HG02884 (cell line): ENCODE data around the gene CAMK2D.
"Not testable (repeated sequence)": the region's sequence is repeated elsewhere in the genome, so short reads cannot be mapped to it uniquely, and the experiment has no call there.

Source experiments
- ATAC-seq: cut with Tn5 transposase; IDR thresholded peaks from one replicate; pipeline ENCODE4 v1.9.1; 2021; ENCODE audit warnings: mild to moderate bottlenecking, moderate library complexity; ENCODE audit not compliant: unreplicated experiment

The CAMK2D gene

GRCh38 chr4:113761620-113762185 is at the start of gene CAMK2D:
Gene CAMK2D, minus strand, starts transcription at chr4:113761738. Its CDS starts 670 bp downstream, at chr4:113761068.
- peak; percentile 49 for ATAC-seq

DNA sequence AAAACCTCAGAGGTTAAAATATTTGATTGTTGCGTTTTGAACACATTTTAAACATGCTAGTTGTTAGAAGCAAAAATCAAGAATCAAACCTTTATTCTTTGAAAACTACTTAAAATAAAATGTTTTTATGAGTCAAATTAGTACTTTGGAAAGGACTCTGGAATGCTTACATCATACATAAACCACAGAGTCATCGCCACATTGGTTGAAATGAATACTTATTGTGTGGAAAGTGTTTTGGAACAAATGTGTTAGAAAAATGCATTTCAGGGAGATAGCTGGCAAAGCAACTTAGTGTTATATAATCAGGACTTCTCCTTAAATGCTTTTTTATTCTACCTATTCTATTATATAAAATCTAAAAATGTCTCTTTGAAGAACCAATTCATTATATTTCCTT is 49.4 kb upstream of the CAMK2D start:
- no peak for ATAC-seq

DNA sequence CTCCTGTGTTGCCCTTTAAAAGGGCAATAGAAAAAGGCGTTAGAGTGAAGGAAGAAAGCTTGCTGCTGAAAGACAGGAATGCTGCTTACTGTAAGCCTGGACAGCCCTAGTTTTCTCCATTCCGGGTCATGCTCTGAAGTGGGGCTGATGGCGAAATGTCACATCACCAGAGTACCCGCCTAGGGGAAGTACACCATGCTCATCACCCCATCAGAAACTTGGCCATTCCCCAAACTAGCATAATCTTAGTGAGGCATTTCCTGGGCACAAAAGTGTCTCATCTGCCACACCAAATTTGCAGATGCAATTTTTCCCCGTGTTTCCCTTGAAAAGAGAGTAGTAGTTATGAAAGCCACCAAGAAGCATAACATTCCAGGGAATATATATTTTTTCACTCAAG is 47.8 kb upstream of the CAMK2D start:
- ATAC-seq: no peak

DNA sequence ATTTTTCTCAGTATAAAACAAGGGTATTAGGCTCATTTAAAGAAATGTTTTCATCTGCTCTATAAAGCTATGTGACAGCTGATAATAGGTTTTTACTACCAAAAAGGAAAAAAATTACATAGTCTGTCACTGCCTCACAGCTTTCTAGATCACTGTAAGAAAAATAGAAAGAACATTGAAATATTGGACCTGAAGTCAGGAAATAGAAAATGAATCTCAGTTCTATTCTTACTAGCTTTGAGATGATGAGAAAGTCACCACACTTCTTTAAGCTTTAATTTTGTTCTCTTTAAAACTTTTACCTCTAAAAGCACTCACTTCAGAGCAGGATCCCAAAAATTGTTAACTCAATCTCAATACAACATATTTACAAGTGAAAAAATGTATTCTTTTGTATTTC is 45.3 kb upstream of the CAMK2D start:
- ATAC-seq: no peak

- no peak for ATAC-seq
These were observed 40.3 kb upstream of the CAMK2D start for GRCh38 chr4:113801882-113802281.

- not testable (repeated sequence) for ATAC-seq
These were observed 34.8 kb upstream of the CAMK2D start for GRCh38 chr4:113796381-113796780.

DNA sequence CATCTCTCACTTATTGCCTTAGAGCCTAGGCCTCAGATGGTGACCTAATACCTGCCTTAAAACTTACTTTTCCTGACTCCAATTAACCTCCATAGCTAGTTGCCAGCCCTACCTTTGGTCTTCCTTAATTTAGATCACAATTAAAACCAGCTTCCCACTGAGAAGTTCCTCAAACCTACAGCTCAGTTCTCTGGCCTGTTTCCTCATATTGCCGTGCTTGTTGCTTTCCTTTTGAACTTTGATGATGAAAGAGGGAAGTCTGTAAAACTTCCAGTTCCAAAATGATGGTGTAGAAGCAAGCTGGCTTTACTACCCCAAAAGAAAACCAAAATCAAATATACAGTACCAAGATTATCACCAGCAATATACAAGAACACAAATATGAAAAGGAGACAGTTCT is 28.9 kb upstream of the CAMK2D start:
- ATAC-seq: no peak

DNA sequence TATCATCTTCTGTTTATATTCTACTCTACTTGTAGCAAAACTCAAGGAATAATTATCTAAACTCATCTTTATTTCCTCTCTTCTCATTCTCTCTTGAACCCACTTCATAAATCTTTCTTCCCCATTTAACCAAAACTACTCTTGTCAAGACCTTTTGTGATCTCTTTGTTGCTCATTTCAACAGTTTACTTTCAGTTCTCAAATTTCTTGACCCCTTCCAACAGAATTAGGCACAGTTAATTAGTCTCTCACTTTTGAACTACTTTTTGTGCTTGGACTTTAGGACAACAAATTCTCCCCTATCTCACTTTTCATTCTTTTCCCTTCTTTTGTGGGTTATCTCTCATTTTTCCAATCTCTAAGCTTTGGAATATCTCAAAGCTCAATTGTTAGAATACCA is 27.4 kb upstream of the CAMK2D start:
- no peak for ATAC-seq

DNA sequence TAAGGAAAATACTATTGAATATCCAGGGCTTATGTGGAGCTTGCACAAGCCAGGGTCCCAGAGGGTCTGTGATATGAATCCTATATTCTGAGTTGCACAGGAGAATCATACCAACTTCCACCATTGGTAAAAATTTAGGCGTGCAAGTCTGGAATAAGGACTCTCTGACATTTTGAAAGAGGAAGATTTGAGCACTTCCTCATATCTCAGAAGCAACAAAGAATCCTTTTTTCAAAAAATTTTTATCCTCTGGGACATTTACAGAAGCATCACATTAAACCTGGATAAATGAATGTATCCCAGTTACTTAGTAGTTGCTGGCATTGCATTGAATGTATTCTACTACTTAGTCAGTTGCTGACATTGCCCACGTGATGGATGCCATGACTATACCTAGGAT is 24.2 kb upstream of the CAMK2D start:
- ATAC-seq: no peak

DNA sequence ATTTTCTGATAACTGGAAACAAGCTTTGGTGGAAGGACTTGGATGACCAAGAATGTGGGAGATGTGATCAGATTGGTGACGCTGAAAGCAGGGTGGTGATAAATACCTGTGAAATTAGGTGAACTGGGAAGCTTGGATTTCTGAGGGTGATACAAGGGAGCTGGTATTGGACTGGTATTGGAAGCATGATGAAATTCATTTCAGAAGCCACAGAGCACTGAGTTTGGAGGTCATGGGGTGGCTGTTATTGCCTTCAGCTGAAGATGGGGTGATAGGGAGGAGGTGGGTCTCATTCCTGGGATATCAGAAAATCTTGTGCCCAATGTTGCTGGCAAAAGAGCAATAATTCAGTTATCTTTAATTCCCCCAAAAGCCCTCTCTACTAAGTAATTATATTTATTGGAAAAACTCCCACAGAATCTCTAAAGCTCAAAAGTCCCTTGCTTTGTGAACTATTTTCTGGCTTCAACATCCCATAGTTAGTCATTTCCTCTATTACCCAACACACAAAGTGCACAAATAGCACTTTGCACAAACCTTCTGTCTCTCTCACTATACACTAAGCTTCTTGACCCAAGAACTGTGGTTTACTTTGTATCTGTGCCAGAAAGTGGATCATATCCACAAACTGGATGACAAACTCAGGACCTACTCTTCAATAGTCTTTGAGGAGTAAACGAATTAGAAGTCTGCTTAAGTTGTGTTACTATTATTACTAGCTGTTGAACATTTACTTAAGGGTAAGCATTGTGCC is 23.1 kb upstream of the CAMK2D start:
- no peak for ATAC-seq

- no peak for ATAC-seq
These were observed 22.2 kb upstream of the CAMK2D start for GRCh38 chr4:113783701-113784100.

DNA sequence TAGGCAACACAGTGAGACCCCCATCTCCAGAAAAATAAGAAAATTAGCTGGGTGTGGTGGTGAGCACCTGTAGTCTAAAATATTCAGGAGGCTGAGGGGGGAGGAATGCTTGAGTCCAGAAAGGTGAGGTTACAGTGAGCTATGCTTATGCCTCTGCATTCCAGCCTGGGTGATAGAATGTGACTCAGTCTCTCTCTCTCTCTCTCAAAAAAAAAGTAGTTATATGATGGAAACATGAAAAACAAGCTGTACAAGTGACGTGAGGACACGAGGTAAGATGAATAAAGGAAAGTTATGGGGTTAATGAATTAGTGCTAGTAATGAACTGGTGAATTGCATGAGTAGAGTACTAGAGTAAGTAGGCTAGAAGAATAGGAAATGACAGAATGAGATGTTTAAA is 21.8 kb upstream of the CAMK2D start:
- no peak for ATAC-seq

DNA sequence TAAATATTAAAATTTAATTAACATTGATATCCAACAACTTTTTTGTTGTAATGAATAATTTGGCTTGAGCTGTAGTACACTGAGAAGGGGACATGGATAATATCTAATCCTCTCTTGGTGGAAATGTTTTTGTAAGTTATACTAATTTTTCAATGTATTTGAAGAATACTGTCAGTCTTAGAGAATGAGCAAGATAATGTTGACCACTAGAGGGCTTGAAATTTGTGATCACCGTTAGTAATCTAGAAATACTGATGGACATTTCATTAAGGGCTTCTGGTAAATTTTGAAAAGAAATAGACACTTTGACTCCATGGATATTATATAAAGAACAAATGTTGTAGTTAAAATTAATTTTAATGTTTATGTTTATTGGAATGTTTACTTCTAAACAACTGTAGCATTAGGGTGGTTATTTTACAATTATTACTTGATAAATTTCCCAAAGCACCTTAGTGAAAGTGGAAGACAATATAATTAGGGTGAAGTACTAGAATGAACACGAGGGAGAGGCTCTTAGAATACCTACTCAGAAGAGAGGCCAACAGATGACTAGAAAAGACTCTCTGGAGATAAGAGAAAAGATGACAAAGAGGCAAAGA is 20.0 kb upstream of the CAMK2D start:
- no peak for ATAC-seq

- ATAC-seq: no peak
These were observed 15.1 kb upstream of the CAMK2D start for GRCh38 chr4:113776679-113777078.

DNA sequence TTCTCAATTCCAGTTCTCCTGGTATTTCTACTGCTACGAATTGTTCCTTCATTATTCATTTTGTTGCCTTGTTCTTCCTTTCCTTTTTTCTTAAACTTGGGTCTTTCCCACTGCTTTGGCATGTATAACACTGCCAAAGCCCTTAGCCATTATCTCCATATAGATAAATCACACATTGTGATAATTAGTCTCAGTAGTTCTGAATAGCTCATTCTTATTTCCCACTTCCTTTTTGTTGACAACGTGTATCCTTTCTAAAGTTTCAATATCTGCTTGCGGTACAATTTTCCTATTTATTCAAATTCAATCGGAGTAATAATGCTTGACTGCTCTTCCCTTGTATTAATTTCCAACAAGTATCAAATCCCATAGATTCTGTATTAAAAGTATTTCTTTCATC is 14.5 kb upstream of the CAMK2D start:
- ATAC-seq: no peak

- no peak for ATAC-seq
These were observed 12.2 kb upstream of the CAMK2D start for GRCh38 chr4:113773756-113774155.

GRCh38 chr4:113773014-113773413 is 11.5 kb upstream of the CAMK2D start:
- ATAC-seq: no peak

DNA sequence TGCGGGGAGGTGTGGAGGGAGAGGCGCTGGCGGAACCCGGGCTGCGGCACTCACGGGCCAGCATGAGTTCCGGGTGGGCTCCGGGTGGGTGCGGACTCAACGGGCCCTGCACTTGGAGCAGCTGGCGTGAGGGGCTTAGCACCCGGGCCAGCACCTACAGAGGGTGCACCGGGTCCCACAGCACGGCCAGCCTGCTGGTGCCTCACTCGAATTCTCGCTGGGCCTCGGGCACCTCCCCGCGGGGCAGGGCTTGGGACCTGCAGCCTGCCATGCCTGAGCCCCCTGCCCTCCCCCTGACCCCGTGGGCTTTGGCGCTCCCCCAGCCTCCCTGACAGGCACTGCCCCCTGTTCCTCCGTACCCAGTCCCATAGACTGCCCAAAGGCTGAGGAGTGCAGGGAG is 10.8 kb upstream of the CAMK2D start:
- no peak for ATAC-seq

GRCh38 chr4:113769744-113770143 is 8.2 kb upstream of the CAMK2D start:
- ATAC-seq: no peak

- no peak for ATAC-seq
These were observed 7.4 kb upstream of the CAMK2D start for GRCh38 chr4:113768952-113769351.

DNA sequence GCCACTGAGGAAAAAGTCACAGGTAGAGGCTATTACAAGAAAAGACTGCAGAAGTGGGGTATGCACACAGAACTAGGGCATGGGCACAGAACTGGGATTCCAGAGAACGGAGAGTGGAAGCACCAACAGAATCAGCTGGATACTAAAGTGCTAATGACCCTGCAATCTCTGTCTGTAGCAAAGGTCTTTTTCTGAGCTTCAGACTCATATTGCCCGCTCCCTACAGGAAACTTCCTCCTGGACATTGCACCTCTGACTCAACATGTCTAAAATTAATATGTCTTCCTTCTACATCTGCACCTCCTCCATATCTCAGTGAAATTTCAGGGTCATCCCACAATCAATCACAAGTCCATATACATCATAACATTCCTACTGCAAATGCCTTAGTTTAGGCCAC is 5.3 kb upstream of the CAMK2D start:
- ATAC-seq: no peak

DNA sequence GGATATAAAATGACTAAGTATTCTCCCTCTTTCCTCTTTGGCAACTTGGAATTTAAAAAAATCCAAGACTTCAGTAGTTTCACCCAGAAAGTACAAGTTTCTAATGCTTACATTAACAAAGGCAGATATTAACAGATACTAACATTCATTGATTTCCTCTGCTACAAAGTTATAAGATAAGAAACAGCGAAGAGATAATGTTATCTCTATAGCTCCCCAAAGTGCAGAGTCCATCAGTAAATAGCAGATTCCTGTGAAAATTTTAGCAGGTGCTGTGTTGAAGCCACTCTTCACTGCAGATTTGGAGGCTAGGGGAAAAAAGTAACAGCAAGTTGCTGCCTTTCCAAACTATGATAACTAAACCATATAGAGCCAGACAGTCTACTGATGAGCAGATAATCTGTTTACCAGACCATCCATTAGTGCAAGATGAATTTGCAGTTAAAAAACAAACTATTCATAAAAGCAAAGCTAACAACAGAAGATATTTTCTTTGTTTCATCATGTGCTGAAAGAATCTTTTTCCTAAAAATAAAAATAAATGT is 3.3 kb upstream of the CAMK2D start:
- ATAC-seq: no peak
